ENCODE results near the gene NDST3. TPM values are rescaled to one million over a fixed set of nuclear protein-coding genes. Genes with fewer than 3 reads are reported as not detected.

NDST3 gene
- total RNA-seq, 6 experiments from 2014 or later = not detected

GRCh38 chr4:118113220-118113619 is 78.9 kb downstream of the NDST3 start:
- DNase-seq = no peak

GRCh38 chr4:118114720-118115119 is 80.4 kb downstream of the NDST3 start:
- H3K27me3 Mint-ChIP-seq (ENCODE audit: insufficient read depth) = no peaks in the 10 kb centered on the region
- no peak overlapping the region for H3K4me3 Mint-ChIP-seq
- DNase-seq = no peak
- no peaks in the 10 kb centered on the region for H3K9me3 Mint-ChIP-seq
- no peaks in the 10 kb centered on the region for H3K36me3 Mint-ChIP-seq (ENCODE audit: low read depth)
- peaks cover 28% of the 10 kb centered on the region for H3K4me1 Mint-ChIP-seq (ENCODE audit: low read depth)
- TF ChIP-seq CTCF (IDR thresholded peaks at IDR 0.05) = no peak
- no peak overlapping the region for H3K27ac Mint-ChIP-seq

More at GRCh38 chr4:118113220-118113619, 78.9 kb downstream of the NDST3 start:
- Mint-ChIP-seq H3K36me3 (ENCODE audit: low read depth) (no peaks in the 10 kb centered on the region), H3K27me3 (ENCODE audit: insufficient read depth) (no peaks in the 10 kb centered on the region), H3K4me1 (ENCODE audit: low read depth) (peaks cover 28% of the 10 kb centered on the region), H3K9me3 (no peaks in the 10 kb centered on the region), H3K27ac (no peak overlapping the region), H3K4me3 (no peak overlapping the region)
- TF ChIP-seq CTCF (IDR thresholded peaks at IDR 0.05) = no peak

- TF ChIP-seq CTCF (IDR thresholded peaks at IDR 0.05) = no peak
- Mint-ChIP-seq H3K36me3 (ENCODE audit: low read depth) (no peaks in the 10 kb centered on the region), H3K27ac (no peak overlapping the region), H3K4me1 (ENCODE audit: low read depth) (peaks cover 7% of the 10 kb centered on the region), H3K27me3 (ENCODE audit: insufficient read depth) (no peaks in the 10 kb centered on the region; the same call in 1 of the 2 replicates), H3K9me3 (no peaks in the 10 kb centered on the region), H3K4me3 (no peak overlapping the region)
- DNase-seq = no peak
Observed at GRCh38 chr4:118120120-118120760, 86.0 kb downstream of the NDST3 start.

- H3K4me1 Mint-ChIP-seq (ENCODE audit: low read depth) = peaks cover 19% of the 10 kb centered on the region
- peaks cover 1% of the 10 kb centered on the region for H3K27me3 Mint-ChIP-seq (ENCODE audit: insufficient read depth)
- peaks cover 4% of the 10 kb centered on the region; the same call in 1 of the 2 replicates for H3K36me3 Mint-ChIP-seq (ENCODE audit: low read depth)
- no peaks in the 10 kb centered on the region; the same call in 1 of the 2 replicates for H3K9me3 Mint-ChIP-seq
- no peak for DNase-seq
- no peak overlapping the region for H3K4me3 Mint-ChIP-seq
- H3K27ac Mint-ChIP-seq = no peak overlapping the region
- no peak for TF ChIP-seq CTCF (IDR thresholded peaks at IDR 0.05)
Observed at GRCh38 chr4:118124997-118125396, 90.7 kb downstream of the NDST3 start.

- no peak for TF ChIP-seq CTCF (IDR thresholded peaks at IDR 0.05)
- peaks cover 2% of the 10 kb centered on the region; the same call in 1 of the 2 replicates for H3K27me3 Mint-ChIP-seq (ENCODE audit: insufficient read depth)
- no peak for DNase-seq
- H3K4me3 Mint-ChIP-seq = no peak overlapping the region
- H3K9me3 Mint-ChIP-seq = no peaks in the 10 kb centered on the region
- no peak overlapping the region for H3K27ac Mint-ChIP-seq
- H3K36me3 Mint-ChIP-seq (ENCODE audit: low read depth) = no peaks in the 10 kb centered on the region
- no peaks in the 10 kb centered on the region for H3K4me1 Mint-ChIP-seq (ENCODE audit: low read depth)
Observed at GRCh38 chr4:118139241-118139640, 105.0 kb downstream of the NDST3 start.

Measured in HFFc6 (cell line).